ENCODE data around the gene ARHGEF4.

Gene ARHGEF4

DNA sequence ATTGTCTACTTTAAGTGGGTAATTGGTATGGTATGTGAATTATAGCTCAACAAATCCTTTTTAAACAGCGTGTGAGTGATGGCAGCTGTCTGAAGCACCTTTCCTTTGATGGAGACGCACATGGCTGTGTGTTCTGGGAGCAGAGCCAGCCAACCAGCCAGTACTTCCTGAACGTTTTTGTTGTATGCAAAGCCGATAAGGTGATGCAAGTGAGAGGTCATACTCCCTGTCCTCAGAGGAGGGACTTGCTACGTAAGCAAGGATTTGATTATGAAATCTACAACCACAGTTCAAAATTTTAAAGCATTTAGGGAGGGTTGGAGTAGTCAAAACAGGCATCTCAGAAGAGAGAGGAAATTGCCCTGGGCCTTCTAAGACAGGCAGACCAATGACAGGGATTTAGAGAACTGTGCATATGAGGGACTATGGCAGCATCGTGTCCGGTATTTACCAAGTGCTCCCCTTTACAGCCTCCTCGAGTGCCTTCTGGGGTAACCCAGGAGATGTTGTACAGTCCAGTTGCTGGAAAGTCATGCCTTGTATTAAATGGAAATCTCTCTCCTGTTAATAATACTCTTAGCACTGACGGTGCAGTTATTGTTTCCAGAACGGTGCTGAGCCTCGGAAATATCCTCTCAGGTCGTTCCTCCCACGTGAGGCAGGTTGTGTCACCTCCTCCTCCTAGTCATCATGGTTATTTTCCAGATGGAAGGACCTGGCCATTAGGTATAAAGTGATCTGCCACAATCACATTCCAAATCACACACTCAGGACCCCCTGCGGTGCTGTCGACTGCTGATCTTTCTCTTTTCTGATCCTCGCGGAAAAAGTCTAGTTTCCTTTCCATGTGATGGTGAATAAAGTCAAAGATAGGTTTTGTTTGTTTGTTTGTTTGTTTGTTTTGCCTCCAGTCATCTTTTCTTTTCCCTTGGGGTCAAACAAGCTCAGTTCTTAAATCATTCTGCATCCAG, 28.4 kb downstream of the ARHGEF4 start:
- no peak for FAIRE-seq

DNA sequence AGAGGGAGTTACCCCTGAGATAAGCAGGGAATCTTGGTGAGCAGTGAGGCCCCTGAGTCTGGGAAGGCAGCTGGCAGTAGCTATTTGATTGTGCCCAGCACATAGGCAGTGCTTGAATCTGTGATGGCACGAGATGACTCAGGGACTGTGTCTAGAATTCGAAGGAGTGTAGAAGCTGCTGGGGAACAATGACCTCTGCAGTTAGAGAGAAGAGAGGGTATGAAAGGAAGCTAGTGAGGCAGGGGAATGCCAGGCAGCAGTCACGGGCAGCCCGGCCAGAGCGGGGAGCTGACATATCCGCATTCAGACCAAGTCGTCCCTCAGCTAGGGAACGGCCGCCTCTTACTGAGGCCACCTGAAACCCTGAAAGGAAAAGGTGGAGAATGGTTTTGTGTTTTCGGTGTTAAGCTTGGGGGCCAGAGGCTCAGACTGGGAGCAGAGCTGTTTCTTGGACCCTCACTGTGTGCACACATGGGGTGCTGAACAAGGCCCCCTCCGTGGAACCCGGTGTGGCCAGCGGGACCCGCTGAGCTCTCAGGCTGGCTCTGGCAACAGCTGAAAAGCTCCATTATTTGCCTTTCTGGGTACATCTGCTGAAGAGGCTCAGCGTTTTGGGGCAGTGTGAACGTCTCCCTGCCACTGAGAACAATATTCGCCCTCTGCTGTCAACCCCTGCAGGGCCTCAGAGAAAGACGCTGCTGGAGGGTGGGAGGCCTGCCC, 32.9 kb downstream of the ARHGEF4 start:
- no peak for FAIRE-seq

DNA sequence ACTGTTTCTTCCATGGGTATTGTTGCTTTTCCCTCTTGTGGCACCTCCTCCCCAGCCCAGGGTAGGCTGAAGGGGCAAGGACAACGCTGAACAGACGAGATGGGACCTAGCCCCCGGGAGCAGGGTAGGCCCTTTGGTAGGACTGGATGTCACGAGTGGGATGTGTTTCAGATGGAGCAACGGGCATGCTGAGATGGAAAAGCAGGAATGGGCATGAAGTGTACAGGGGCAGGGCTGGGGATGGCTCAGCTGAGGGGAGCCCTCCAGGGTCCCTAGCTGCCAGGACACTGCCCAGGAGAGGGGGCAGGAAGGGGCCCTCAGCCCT, 33.4 kb downstream of the ARHGEF4 start:
- no peak for FAIRE-seq

DNA sequence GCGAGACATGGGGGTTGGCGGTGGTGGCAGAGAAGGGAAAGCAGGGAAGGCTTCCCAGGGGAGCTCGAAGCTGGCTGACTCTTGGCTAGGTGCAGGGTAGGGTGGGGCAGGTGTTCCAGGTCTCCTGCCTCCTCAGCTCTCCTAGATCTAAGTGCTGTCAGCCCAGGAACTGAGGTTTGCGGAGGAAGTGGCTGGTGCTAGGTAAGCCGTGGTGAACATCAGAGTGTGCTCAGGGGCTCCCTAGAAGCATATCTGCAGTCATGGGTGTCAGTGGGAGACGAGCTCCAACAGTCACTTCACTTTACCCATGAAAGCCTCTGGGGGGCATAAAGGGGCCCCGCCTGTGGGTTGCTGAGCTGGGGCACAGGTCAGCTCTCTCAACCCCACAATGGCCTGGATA, 34.1 kb downstream of the ARHGEF4 start:
- FAIRE-seq = no peak

DNA sequence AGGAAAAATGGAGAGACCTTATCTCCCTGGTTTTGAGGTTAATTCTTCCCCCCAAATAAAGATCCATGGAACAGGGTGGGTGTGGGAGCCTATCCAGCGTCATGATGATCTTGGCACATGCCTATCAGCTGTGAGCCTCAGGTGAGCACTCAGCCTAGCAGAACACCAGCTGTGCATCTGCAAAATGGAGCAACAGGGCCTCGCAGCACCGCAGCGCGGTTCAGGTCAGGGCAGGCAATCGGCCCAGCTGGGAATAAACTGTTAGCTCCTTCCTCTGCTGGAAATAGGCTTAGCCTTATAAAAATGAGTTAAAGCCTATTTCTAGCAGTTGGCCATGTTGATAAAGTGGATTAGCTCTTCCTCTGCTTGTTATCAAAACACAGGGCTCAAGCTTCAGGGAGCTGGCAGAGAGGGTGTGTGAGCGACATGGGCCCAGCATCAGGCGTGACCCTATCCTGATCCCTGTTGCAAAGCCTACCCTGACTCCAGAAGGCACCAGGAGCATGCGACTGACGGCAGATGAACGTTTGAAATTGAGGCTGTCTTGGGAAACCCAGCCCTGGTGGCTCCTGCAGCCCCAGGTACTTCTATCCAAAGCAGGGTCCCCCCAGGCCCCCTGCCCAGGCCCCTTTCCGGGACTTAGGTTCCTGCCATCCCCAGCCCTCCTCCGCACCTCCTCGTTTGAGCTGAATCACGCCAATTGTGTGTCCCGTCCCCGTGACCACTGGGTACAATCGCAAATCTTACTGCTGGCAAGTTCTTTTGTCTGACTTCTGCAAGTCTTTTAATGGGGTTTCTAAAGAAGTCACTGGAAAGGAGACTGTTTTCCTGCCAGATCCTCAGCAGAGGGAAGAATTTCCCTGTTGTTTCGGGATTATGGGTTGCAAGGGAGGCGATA, 35.4 kb downstream of the ARHGEF4 start:
- no peak for FAIRE-seq

DNA sequence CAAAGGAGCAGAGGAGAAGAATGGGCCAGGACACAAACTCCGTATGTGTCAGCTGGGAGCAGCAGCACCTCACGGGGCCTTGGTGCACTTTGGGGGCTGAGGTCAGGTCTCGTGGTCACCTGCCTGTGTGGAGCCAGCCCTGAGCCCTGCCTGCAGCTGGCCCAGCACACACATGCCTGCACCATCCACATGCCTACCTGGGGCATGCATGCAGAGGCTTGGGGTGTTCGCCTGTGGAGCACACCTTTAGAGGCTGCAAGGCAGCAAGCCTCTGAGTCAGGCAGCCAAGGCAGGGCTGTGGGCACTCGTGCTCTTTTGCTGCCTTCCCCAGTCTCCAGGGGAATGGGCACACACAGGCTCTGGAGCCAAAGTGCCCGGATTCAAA, 36.0 kb downstream of the ARHGEF4 start:
- no peak for FAIRE-seq

DNA sequence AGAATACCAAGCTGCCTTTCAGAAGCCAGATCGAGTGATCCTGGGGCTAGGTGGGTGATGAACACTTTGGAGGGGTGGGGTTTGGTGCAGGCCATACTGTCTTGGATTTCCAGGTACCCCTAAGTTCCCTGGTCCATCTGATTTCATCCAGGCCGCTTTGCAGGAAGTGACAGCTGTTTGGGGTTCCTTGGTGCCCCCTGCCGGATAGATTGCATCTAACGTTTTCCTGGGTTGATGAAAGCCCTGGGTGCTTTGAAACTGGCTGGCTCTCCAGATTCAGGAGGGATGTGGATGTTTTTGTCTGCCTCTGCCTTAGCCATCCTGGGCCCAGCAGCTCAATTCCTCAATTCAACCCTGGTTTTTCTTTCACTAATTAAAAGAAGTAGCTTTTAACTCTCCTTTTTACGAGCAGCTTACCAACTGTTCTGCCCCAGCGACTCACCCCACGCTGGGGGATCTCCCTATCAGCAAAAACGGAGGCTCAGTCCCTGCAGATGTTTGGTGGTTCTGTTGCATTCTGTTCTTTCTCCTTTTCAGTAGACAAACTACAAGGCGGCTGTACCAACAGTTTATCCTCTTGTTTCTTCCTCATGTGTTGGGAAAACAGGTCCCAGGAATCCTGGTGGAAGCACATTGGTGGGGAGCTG, 37.1 kb downstream of the ARHGEF4 start:
- FAIRE-seq = no peak

DNA sequence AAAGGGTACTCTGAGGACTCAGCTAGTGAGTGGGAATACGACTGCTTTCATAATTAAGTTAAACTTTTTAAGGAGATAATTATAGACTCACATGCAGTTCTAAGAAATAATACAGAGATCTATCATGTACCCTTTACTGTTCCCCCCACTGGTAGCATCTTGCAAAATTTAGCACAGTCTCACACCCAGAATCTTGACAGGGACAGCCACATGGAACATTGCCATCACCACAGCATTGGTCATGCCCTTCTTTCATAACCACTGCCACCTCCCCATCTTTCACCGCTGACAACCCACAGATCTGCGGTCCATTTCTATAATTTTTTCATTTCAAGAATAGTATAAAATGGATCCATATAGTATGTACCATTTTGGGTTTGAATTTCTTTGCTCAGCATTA, 37.8 kb downstream of the ARHGEF4 start:
- no peak for FAIRE-seq

DNA sequence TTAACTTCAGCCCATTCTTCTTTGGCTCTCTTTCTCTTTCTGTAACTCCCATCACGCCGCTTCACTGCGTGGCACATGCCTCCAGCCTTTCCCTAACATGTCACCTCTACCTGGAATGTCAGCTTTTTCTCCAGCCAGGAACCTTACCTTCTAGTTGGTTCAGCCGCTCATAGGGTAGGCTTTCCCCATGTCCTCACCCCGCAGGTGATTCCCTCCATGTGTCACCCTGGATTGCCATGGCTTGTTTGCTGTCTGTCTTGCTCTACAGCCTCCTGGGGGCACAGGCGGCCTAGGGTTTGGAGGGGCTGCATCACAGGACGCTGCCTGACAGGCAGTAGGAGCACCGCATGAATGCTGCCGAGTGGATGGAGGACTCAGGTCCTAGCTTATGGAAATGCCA, 39.2 kb downstream of the ARHGEF4 start:
- FAIRE-seq = no peak

DNA sequence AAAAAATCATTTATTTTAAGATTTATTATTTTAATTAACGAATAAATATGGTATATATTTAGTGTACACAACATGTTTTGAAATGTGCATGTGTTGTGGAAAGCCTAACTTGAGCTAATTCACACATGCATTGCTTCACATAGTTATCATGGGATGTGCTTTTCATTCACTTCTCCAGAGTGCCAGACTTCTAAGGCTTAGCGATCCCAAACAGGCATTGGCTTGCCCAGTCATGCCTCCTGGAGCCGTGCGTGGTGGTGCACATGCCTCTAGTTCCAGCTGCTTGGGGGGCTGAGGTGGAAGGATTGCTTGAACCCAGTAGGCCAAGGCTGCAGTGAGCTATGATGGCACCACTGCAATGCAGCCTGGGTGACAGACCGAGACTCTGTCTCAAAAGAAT, 40.5 kb downstream of the ARHGEF4 start:
- FAIRE-seq = no peak

DNA sequence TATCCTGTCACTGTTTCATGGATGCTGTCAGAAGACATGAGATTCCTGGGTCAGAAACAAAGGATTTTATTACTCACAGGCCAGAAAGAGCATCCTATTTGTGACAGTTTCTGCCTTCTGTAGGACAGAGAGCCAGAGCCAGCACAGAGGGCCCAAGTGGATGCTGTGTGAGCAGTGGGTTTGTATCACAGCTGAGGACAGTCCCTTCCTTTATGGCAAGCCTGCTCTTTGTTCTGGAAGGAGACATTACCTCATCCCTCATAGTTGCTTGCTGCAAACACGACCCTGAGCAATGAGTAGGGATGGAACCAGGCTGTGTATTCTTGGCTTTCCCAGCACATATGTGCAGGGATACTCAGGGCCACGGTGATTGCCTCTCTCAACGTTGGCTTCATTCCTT, 41.6 kb downstream of the ARHGEF4 start:
- no peak for FAIRE-seq

DNA sequence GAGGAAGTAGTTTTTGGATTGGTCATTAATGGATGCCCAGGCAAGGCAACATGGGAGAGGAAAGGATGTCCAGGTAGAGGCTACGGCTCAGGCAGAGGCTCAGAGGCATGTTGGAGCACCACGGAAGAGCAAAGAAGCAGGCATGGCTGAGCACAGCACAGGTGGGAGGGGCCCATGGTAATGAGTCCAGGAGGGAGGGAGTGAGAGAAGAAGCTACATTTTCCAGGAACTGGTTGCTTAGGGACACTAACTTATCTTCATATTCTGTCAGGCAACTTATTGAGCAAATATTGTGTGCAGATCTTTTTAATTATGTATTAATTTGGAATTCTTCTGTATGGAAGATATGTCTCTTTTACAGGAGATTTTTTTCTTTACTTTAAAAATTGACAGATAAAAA, 42.2 kb downstream of the ARHGEF4 start:
- no peak for FAIRE-seq

DNA sequence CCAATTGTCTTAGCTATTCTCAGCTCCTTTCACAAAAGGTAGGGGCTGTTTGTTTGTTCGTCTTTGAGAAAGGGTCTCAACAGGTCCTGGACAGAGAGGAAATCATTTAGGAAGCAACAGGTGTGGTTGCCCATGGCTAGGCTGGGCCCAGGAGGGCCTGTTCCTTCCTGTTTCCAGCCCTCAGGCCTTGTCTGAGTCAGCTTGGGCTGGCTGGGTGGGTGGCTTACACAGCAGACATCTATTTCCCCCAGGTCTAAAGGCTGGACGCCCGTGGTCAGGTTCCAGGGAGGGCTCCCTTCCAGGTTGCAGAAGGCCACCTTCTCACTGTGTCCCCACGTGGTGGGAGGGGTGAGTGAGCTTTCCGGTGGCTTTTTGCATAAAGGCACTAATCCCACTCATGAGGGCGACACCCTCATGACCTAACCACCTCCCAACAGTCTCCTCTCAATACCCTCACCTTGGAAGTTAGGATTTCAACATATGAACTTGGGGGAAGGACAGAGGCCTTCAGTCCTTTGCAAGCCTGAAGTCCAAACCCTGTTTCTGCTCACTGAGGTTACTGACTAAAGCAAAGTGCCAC, 45.5 kb downstream of the ARHGEF4 start:
- no peak for FAIRE-seq

DNA sequence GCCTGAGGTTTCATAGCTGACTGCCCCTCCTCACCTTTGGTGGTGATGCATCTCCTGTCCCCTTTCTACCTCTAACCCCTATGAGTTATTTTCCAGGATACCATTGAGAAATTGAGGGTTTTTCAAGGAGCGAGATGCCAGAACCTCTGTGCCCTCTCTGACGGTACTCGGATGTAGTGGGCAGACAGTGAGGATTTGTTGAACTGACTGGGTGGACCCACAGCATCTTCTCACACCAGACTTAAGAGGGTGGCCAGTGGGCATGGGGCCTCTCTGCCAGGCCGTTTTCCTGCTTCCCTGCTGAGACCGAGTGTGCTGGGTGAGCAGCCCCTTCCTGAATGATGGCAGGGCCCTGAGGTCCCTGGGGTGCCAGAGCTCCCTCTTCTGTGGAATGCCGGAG, 46.3 kb downstream of the ARHGEF4 start:
- no peak for FAIRE-seq

DNA sequence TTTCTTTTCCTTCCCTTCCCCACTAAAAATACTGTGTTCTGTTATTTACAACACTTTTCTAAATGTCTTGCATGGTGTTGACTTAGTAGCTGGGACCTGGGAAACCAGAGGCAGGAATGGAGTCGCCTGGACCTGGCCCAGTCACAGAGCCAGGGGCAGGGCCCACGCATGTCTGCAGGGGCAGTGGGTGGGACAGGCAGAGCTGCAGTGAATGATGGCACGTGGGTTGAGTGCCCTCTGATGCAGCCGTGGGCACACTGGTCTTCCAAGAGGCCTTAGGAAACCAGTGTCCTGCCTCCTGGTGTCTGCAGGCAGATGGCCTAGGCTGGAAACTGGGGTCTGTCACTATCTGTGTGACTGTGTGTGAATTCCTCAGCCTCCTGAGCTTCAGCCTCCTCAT, 46.8 kb downstream of the ARHGEF4 start:
- no peak for FAIRE-seq

DNA sequence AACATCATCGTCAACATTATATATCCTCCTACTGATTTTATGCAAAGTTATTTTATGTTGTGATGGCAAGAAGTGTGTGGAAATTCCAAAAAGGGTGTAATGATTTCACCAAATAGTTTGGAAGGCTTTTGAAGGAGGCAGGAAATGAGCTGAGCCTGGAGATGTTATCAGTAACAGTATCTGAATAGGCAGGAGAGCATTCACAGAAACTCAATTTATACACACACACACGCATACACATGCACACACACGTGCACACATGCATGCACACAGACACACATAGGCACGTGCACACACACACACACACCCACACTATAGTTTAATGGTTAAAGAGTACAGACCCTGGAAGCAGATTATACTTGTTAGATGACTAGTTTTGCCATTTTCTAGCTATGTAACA, 47.3 kb downstream of the ARHGEF4 start:
- no peak for FAIRE-seq

DNA sequence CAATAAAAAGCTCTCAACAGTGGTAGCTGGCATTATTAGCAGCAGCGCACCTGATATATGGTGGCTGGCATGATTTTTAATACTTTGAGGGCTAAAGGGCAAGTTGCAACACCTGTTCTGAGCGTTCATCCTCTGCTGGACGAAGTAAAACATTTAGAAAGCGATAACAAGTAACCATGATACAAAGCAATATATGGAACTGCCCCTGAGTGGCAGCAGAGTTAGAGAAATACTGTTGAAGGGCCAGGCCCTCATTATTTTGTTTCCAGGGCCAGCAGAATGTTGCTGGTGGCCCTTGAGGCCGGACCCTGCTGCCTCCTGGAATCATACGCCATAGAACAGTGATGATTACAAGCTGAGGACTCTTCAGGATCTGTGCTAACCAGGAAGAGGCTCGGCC, 47.8 kb downstream of the ARHGEF4 start:
- no peak for FAIRE-seq

DNA sequence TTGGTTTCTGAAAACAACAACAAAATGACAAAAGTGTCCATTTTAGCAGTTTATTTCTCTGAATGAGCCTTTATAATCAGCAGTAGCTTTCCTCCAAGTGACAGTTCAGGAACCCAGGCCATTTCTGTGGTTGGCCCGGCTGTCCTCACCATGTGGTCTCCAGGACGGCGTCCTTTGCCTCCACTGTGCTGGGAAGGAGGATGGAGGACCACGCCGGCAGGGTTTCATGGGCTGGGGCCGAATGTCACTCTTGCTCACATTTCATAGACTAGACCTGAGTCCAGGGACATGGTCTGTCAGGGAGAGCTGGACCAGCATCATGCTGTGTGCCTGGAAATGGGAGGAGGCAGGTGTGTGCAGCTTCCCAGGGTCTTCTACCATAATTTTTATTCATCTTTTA, 50.9 kb downstream of the ARHGEF4 start:
- FAIRE-seq = no peak

DNA sequence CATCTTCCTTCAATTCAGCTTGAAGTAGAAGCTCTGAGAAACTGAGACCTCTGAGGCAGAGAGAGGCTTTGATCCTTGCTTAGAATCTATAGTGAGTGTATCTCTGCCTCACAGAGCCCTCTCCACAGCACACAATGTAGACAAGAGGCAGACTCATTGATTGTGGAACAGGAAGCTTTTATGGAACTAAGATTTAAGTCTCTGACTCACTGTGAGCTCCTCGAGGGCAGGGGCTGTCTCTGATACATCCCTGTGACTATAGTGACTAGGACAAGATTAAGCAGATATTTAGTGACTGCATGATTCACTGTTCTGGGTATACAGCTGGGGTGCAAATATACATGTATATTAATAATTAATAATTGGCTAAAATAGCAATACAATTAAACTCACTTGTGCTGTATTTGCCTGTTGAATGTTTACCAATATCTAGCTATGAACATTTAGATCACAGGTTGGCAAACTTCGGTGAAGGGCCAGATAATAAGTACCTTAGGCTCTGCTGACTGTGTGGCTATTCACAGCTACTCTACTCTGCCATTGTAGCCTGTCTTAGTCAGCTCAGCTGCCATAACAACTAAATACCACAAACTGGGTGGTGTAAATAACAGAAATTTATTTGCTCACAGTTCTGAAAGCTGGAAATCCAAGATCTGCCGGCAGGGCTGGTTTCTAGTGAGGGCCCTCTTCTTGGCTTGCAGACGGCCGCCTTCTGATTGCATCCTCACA, 54.4 kb downstream of the ARHGEF4 start:
- FAIRE-seq = no peak

DNA sequence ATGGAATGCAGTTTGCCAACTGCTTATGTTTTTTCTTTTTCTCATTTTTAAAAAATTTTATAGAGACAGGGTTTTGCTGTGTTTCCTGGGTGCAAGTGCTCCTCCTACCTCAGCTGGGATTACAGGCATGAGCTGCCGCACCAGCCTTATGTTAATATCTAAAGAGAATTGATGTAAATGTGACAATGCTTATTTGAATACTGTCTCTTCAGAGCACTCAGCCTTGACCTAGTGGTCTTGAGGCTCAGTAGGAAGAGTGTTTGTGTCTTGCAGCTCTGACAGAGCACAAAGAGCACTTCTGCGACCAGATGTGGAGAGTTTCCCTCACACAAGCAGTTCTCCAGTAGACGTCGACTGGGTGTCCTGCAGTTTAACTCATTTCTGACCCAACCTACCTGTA, 55.3 kb downstream of the ARHGEF4 start:
- no peak for FAIRE-seq
